HepG2 (cell line): Measurements from ENCODE around the gene PLAGL2. TPM values are rescaled to one million over a fixed set of nuclear protein-coding genes. Genes with fewer than 3 reads are reported as not detected.
A peak's percentile ranks its signal among the peaks of the same experiment; 100 is the strongest.

Source experiments
- ARNT2 ChIP-seq: sonication (generic); formaldehyde crosslinking; IDR thresholded peaks from 2 replicates; pipeline ENCODE4 v1.8.0; 2022; ENCODE audit warnings: mild to moderate bottlenecking, low read depth, missing genetic modification reagents, moderate library complexity
- CEBPG ChIP-seq: IDR thresholded peaks from 2 replicates; pipeline ENCODE4 v1.6.1; 2016
- DNMT1 ChIP-seq: sonication (generic); formaldehyde crosslinking; IDR thresholded peaks from 2 replicates; pipeline ENCODE4 v1.5.1; 2020; ENCODE audit warnings: mild to moderate bottlenecking, missing genetic modification reagents
- EZH2 ChIP-seq: conservative IDR thresholded peaks from 2 replicates; pipeline ENCODE4 v1.6.1; 2012; ENCODE audit warnings: mild to moderate bottlenecking, low read depth, low read length, moderate library complexity
- FOXP4 ChIP-seq: sonication (generic); formaldehyde crosslinking; IDR thresholded peaks from 2 replicates; pipeline ENCODE4 v1.4.0; 2020; ENCODE audit warnings: missing genetic modification reagents
- KLF6 ChIP-seq: IDR thresholded peaks from 2 replicates; pipeline ENCODE4 v1.8.0; 2016; ENCODE audit warnings: missing biosample characterization, missing genetic modification reagents
- MAFF ChIP-seq: IDR thresholded peaks from 2 replicates; pipeline ENCODE4 v1.6.1; 2011; ENCODE audit warnings: low read depth, low read length, improper control_type of control experiment
- RBM39 ChIP-seq: fragments of 200-400 bp; formaldehyde crosslinking; IDR thresholded peaks from one replicate; pipeline ENCODE4 v1.6.1; 2018; ENCODE audit warnings: antibody characterized with exemption, mild to moderate bottlenecking, low read depth, low read length; ENCODE audit not compliant: poor library complexity, severe bottlenecking
- SCMH1 ChIP-seq: sonication (generic); formaldehyde crosslinking; IDR thresholded peaks from 2 replicates; pipeline ENCODE4 v1.9.0; 2021; ENCODE audit warnings: missing genetic modification reagents, mild to moderate bottlenecking, borderline replicate concordance
- SRSF9 ChIP-seq: fragments of 200-400 bp; formaldehyde crosslinking; IDR thresholded peaks from 2 replicates; pipeline ENCODE4 v1.6.1; 2018; ENCODE audit warnings: borderline replicate concordance, mild to moderate bottlenecking, low read depth, low read length; ENCODE audit not compliant: insufficient read depth, poor library complexity, severe bottlenecking
- ZNF143 ChIP-seq: sonication (generic); formaldehyde crosslinking; IDR thresholded peaks from 2 replicates; pipeline ENCODE4 v1.4.0; 2020; ENCODE audit warnings: missing genetic modification reagents
- ZNF335 ChIP-seq: sonication (generic); formaldehyde crosslinking; IDR thresholded peaks from 2 replicates; pipeline ENCODE4 v1.4.0; 2020; ENCODE audit warnings: missing genetic modification reagents
- ZNF446 ChIP-seq: sonication (generic); formaldehyde crosslinking; IDR thresholded peaks from 2 replicates; pipeline ENCODE4 v1.5.0; 2020; ENCODE audit warnings: mild to moderate bottlenecking, missing genetic modification reagents
- ZNF557 ChIP-seq: sonication (generic); formaldehyde crosslinking; IDR thresholded peaks from 2 replicates; pipeline ENCODE4 v1.4.0; 2020; ENCODE audit warnings: missing genetic modification reagents
- polyA plus RNA-seq, 8 experiments: library from polyadenylated mRNA; depleted of rRNA in 3 of 8; stranded (reverse) in 7 of 8; unstranded in 1 of 8; fragments of >200 nt; fragmentation: Illumina TruSeq in 4 of 8; extraction: Trizol in 4 of 8; gene quantifications; 2 replicates each; pipeline versions ENCODE4 v1.2.1 to v1.2.3, GENCODE V29; 2011 to 2016; ENCODE audit warnings: low read depth in 4 of 8, missing spikeins in 1 of 8, mixed read lengths in 1 of 8; ENCODE audit not compliant: insufficient read depth in 1 of 8
- total RNA-seq, 5 experiments: library from RNA; depleted of rRNA; stranded (reverse); fragments of >200 nt; fragmentation: Illumina TruSeq; extraction: Trizol; gene quantifications; 2 replicates each; pipeline ENCODE4 v1.2.3, GENCODE V29; 2016; ENCODE audit warnings: low read depth in 1 of 5
- TF ChIP-seq, protein P1 (sequence below): IDR thresholded peaks from 2 replicates; pipeline ENCODE4 v1.6.1; 2016; ENCODE audit warnings: low read depth, missing genetic modification reagents, missing compliant biosample characterization
- TF ChIP-seq, protein P2 (sequence below): sonication (generic); formaldehyde crosslinking; IDR thresholded peaks from 2 replicates; pipeline ENCODE4 v1.8.0; 2022; ENCODE audit warnings: missing genetic modification reagents, mild to moderate bottlenecking, borderline replicate concordance
- TF ChIP-seq, protein P3 (sequence below): sonication (generic); formaldehyde crosslinking; IDR thresholded peaks from 2 replicates; pipeline ENCODE4 v1.5.1; 2020; ENCODE audit warnings: mild to moderate bottlenecking, missing genetic modification reagents, moderate library complexity

PLAGL2 gene
- total and polyA plus RNA-seq, 2 of the 13 experiments (the other 11 are each of a cell fraction or from before 2014, with no cell fraction given) = 15.2 to 15.3 TPM

- TF ChIP-seq ZNF446 (CRISPR knock-in tag) = no peak
- no peak for TF ChIP-seq SCMH1 (CRISPR knock-in tag)
- TF ChIP-seq ZNF143 (CRISPR knock-in tag) = no peak
- no peak for TF ChIP-seq ARNT2 (CRISPR knock-in tag)
- TF ChIP-seq, protein P1, sequence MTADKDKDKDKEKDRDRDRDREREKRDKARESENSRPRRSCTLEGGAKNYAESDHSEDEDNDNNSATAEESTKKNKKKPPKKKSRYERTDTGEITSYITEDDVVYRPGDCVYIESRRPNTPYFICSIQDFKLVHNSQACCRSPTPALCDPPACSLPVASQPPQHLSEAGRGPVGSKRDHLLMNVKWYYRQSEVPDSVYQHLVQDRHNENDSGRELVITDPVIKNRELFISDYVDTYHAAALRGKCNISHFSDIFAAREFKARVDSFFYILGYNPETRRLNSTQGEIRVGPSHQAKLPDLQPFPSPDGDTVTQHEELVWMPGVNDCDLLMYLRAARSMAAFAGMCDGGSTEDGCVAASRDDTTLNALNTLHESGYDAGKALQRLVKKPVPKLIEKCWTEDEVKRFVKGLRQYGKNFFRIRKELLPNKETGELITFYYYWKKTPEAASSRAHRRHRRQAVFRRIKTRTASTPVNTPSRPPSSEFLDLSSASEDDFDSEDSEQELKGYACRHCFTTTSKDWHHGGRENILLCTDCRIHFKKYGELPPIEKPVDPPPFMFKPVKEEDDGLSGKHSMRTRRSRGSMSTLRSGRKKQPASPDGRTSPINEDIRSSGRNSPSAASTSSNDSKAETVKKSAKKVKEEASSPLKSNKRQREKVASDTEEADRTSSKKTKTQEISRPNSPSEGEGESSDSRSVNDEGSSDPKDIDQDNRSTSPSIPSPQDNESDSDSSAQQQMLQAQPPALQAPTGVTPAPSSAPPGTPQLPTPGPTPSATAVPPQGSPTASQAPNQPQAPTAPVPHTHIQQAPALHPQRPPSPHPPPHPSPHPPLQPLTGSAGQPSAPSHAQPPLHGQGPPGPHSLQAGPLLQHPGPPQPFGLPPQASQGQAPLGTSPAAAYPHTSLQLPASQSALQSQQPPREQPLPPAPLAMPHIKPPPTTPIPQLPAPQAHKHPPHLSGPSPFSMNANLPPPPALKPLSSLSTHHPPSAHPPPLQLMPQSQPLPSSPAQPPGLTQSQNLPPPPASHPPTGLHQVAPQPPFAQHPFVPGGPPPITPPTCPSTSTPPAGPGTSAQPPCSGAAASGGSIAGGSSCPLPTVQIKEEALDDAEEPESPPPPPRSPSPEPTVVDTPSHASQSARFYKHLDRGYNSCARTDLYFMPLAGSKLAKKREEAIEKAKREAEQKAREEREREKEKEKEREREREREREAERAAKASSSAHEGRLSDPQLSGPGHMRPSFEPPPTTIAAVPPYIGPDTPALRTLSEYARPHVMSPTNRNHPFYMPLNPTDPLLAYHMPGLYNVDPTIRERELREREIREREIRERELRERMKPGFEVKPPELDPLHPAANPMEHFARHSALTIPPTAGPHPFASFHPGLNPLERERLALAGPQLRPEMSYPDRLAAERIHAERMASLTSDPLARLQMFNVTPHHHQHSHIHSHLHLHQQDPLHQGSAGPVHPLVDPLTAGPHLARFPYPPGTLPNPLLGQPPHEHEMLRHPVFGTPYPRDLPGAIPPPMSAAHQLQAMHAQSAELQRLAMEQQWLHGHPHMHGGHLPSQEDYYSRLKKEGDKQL (CRISPR knock-in tag) = no peak
- no peak for TF ChIP-seq SRSF9
- no peak for TF ChIP-seq RBM39
- TF ChIP-seq, protein P2, sequence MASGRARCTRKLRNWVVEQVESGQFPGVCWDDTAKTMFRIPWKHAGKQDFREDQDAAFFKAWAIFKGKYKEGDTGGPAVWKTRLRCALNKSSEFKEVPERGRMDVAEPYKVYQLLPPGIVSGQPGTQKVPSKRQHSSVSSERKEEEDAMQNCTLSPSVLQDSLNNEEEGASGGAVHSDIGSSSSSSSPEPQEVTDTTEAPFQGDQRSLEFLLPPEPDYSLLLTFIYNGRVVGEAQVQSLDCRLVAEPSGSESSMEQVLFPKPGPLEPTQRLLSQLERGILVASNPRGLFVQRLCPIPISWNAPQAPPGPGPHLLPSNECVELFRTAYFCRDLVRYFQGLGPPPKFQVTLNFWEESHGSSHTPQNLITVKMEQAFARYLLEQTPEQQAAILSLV (CRISPR knock-in tag) = no peak
- no peak for TF ChIP-seq ZNF557 (CRISPR knock-in tag)
- no peak for TF ChIP-seq MAFF
- peak; percentile 59; the same call in 1 of the 2 replicates for TF ChIP-seq DNMT1 (CRISPR knock-in tag)
- no peak for TF ChIP-seq FOXP4 (CRISPR knock-in tag)
- no peak for TF ChIP-seq KLF6 (CRISPR knock-in tag)
- TF ChIP-seq, protein P3, sequence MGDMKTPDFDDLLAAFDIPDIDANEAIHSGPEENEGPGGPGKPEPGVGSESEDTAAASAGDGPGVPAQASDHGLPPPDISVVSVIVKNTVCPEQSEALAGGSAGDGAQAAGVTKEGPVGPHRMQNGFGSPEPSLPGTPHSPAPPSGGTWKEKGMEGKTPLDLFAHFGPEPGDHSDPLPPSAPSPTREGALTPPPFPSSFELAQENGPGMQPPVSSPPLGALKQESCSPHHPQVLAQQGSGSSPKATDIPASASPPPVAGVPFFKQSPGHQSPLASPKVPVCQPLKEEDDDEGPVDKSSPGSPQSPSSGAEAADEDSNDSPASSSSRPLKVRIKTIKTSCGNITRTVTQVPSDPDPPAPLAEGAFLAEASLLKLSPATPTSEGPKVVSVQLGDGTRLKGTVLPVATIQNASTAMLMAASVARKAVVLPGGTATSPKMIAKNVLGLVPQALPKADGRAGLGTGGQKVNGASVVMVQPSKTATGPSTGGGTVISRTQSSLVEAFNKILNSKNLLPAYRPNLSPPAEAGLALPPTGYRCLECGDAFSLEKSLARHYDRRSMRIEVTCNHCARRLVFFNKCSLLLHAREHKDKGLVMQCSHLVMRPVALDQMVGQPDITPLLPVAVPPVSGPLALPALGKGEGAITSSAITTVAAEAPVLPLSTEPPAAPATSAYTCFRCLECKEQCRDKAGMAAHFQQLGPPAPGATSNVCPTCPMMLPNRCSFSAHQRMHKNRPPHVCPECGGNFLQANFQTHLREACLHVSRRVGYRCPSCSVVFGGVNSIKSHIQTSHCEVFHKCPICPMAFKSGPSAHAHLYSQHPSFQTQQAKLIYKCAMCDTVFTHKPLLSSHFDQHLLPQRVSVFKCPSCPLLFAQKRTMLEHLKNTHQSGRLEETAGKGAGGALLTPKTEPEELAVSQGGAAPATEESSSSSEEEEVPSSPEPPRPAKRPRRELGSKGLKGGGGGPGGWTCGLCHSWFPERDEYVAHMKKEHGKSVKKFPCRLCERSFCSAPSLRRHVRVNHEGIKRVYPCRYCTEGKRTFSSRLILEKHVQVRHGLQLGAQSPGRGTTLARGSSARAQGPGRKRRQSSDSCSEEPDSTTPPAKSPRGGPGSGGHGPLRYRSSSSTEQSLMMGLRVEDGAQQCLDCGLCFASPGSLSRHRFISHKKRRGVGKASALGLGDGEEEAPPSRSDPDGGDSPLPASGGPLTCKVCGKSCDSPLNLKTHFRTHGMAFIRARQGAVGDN (CRISPR knock-in tag) = peak; percentile 36; the same call in 1 of the 2 replicates
- TF ChIP-seq ZNF335 (CRISPR knock-in tag) = no peak
- no peak for TF ChIP-seq EZH2
- no peak for TF ChIP-seq CEBPG
These were observed 19.0 kb downstream of the PLAGL2 start (continued) for GRCh38 chr20:32188376-32189122.
